Parathyroid adenoma (tissue), 2 donors: ENCODE data around the gene SERTM1.

Experiments
- H2AFZ ChIP-seq: fragments of 300-600 bp; sonication (generic); one replicate; pipeline ENCODE4 v1.7.0; 2017; ENCODE audit warnings: antibody characterized with exemption, mild to moderate bottlenecking
- H3K27ac ChIP-seq: fragments of 300-600 bp; sonication (generic); one replicate; pipeline ENCODE4 v1.7.0; 2017
- H3K27me3 ChIP-seq: fragments of 300-600 bp; sonication (generic); one replicate; pipeline ENCODE4 v1.7.0; 2017; ENCODE audit warnings: low read length; ENCODE audit not compliant: control insufficient read depth, insufficient read depth
- H3K36me3 ChIP-seq: fragments of 300-600 bp; sonication (generic); one replicate; pipeline ENCODE4 v1.7.0; 2017; ENCODE audit warnings: low read length; ENCODE audit not compliant: control insufficient read depth, insufficient read depth
- H3K4me1 ChIP-seq: fragments of 300-600 bp; sonication (generic); one replicate; pipeline ENCODE4 v1.7.0; 2017; ENCODE audit warnings: control low read depth
- H3K4me2 ChIP-seq: fragments of 300-600 bp; sonication (generic); one replicate; pipeline ENCODE4 v1.7.0; 2017; ENCODE audit warnings: low read length
- H3K4me3 ChIP-seq: fragments of 300-600 bp; sonication (generic); one replicate; pipeline ENCODE4 v1.7.0; 2017; ENCODE audit warnings: low read depth, low read length
- H3K79me2 ChIP-seq: fragments of 300-600 bp; sonication (generic); one replicate; pipeline ENCODE4 v1.7.0; 2017; ENCODE audit warnings: control low read depth
- H3K9ac ChIP-seq: fragments of 300-600 bp; sonication (generic); one replicate; pipeline ENCODE4 v1.7.0; 2017; ENCODE audit warnings: mild to moderate bottlenecking
- H3K9me3 ChIP-seq: fragments of 300-600 bp; sonication (generic); one replicate; pipeline ENCODE4 v1.7.0; 2017; ENCODE audit warnings: low read length; ENCODE audit not compliant: control insufficient read depth
- TF ChIP-seq, protein P1 (sequence below): fragments of 300-600 bp; sonication (generic); IDR thresholded peaks from one replicate; pipeline ENCODE4 v1.7.0; 2017; ENCODE audit warnings: antibody characterized with exemption, mild to moderate bottlenecking
- donor health status: primary hyperparathyroidism.

Gene SERTM1

DNA sequence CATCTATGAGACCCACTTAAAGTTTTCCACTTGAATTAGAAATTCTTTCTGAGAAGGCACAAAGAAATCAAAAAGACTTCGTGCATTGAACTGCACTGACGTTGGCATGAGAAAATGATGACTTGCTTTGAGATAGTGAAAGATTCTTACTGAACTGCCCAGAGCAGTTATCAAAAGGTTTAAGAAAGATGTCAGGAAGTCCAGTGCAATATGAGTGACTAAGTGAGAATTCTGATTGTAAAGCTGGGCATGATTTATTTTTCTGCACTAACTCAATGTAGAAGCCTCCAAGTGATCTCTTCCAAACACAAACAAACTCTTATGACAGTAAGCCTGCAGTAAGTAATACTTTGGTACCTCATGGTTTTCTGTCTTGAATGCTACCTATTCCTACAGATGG is 52.1 kb downstream of the SERTM1 start:
- TF ChIP-seq, protein P1, sequence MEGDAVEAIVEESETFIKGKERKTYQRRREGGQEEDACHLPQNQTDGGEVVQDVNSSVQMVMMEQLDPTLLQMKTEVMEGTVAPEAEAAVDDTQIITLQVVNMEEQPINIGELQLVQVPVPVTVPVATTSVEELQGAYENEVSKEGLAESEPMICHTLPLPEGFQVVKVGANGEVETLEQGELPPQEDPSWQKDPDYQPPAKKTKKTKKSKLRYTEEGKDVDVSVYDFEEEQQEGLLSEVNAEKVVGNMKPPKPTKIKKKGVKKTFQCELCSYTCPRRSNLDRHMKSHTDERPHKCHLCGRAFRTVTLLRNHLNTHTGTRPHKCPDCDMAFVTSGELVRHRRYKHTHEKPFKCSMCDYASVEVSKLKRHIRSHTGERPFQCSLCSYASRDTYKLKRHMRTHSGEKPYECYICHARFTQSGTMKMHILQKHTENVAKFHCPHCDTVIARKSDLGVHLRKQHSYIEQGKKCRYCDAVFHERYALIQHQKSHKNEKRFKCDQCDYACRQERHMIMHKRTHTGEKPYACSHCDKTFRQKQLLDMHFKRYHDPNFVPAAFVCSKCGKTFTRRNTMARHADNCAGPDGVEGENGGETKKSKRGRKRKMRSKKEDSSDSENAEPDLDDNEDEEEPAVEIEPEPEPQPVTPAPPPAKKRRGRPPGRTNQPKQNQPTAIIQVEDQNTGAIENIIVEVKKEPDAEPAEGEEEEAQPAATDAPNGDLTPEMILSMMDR, result no peak
- no peaks in the 10 kb centered on the region for H3K36me3 ChIP-seq
- H3K27me3 ChIP-seq, result no peaks in the 10 kb centered on the region
- H3K9me3 ChIP-seq, result no peaks in the 10 kb centered on the region
- H3K79me2 ChIP-seq, result no peaks in the 10 kb centered on the region
- H2AFZ ChIP-seq, result no peak overlapping the region
- no peak overlapping the region for H3K4me3 ChIP-seq
- H3K9ac ChIP-seq, result no peak overlapping the region
- no peak overlapping the region for H3K4me2 ChIP-seq
- no peaks in the 10 kb centered on the region for H3K4me1 ChIP-seq
- H3K27ac ChIP-seq, result no peak overlapping the region

DNA sequence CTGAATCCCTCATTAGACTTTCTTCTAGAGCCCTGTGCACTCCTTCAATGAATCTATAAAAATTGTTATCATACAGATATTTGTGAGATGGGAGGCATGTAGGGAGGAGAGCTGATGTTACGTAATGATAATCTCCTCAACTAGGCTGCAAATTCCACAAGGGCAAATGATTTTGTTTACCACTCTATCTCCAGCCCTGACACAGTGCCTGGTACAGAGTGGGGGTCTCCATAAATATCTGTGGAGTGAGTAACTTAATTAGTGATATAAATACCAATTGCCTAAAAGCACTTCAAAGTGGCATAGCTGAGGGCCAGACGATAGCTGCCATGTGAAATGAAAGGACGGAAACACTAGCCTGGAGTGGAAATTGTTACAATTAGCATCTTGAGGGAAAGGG is 54.2 kb downstream of the SERTM1 start:
- no peaks in the 10 kb centered on the region for H3K4me1 ChIP-seq
- TF ChIP-seq, protein P1, result no peak
- H3K9me3 ChIP-seq, result no peaks in the 10 kb centered on the region
- no peaks in the 10 kb centered on the region for H3K79me2 ChIP-seq
- H3K4me2 ChIP-seq, result no peak overlapping the region
- no peaks in the 10 kb centered on the region for H3K36me3 ChIP-seq
- no peak overlapping the region for H3K9ac ChIP-seq
- no peak overlapping the region for H3K4me3 ChIP-seq
- H2AFZ ChIP-seq, result no peak overlapping the region
- no peak overlapping the region for H3K27ac ChIP-seq
- no peaks in the 10 kb centered on the region for H3K27me3 ChIP-seq

DNA sequence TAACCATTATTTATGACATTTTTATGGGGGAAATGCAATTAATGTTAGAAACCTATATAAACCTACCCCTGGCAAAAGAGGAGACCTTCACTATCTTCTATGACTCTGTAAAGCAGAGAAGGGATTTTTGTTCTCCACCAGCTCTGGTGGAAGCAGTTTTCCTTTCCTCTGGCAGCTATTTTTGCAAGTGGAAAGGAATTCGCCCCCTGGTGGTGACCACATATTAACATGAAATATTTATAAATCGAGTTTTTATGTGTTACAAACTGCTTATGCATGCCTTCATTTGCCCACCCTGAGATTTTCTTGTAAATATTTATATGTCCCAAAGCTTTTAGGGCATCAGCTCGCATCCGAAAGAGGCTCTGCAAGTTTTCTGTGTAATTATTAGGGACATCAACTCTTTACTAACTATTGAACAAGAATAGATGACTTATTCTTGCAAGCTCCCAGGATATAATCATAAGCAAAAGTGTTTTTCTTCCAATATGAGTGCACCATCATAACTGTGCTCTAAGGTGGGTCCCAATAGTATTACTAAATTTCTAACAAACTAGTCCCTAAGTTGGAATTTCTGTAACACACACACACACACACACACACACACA is 62.4 kb downstream of the SERTM1 start:
- Histone ChIP-seq H3K4me1 (no peaks in the 10 kb centered on the region), H3K4me2 (no peak overlapping the region), H3K9me3 (no peaks in the 10 kb centered on the region), H3K79me2 (no peaks in the 10 kb centered on the region), H3K27ac (no peak overlapping the region), H3K4me3 (no peak overlapping the region), H3K36me3 (no peaks in the 10 kb centered on the region), H3K9ac (no peak overlapping the region), H2AFZ (no peak overlapping the region), H3K27me3 (no peaks in the 10 kb centered on the region)
- TF ChIP-seq, protein P1, result peak; percentile 66

DNA sequence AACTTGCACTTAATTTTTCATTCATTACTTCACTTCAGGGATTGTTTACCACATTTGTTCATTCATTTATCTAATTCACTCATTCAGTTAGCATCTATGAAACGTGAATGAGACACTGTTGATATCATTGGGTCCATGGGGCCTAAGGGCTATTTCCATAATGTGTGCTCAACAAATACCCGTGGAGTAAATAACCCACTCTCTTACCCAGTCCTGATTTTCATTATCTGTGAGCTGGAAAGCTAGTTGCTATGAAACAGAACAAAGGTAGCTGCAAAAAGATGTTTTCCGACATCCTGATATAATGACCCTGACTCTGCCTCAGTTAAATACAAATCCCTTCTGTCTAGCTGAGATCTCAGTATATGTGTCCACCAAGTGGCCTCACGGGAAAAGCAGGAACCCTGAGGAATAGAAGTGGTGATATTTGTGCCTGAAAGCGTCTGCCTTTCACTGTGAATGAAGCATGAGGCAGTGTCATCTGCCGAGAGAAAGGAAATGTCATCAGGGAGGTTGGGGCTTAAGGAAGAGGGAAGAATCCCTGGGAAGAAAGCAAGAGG is 63.8 kb downstream of the SERTM1 start:
- Histone ChIP-seq H3K79me2 (no peaks in the 10 kb centered on the region), H3K36me3 (no peaks in the 10 kb centered on the region), H3K4me2 (no peak overlapping the region), H3K4me3 (no peak overlapping the region), H3K27ac (no peak overlapping the region), H3K9ac (no peak overlapping the region), H2AFZ (no peak overlapping the region), H3K4me1 (no peaks in the 10 kb centered on the region), H3K9me3 (no peaks in the 10 kb centered on the region), H3K27me3 (no peaks in the 10 kb centered on the region)
- TF ChIP-seq, protein P1, result no peak

DNA sequence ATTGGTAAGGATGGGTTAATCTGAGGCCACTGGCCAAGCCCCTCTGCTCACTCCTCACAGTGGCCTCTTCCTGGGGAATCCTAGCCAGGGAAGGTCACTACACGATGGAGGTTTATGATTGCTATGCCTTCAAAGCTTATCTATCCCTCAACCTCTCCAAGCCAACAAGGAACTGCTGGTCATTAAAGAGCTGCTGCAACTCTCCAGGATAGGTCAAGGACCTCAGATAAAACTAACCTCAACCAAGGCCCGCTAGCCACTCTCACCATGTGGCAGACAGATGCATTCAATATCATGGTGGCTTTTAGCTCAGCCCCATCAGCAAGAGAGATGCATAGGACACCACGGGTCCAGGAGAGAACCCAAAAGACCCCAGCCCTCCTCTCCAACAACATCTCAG is 71.6 kb downstream of the SERTM1 start:
- no peak overlapping the region for H3K4me2 ChIP-seq
- H3K4me1 ChIP-seq, result no peaks in the 10 kb centered on the region
- H3K27ac ChIP-seq, result no peak overlapping the region
- H3K9me3 ChIP-seq, result no peaks in the 10 kb centered on the region
- no peak overlapping the region for H2AFZ ChIP-seq
- no peak overlapping the region for H3K4me3 ChIP-seq
- TF ChIP-seq, protein P1, result no peak
- H3K27me3 ChIP-seq, result no peaks in the 10 kb centered on the region
- H3K79me2 ChIP-seq, result no peaks in the 10 kb centered on the region
- no peaks in the 10 kb centered on the region for H3K36me3 ChIP-seq
- H3K9ac ChIP-seq, result no peak overlapping the region
